Measurements from ENCODE around the gene GYPC. TPM values are rescaled to one million over a fixed set of nuclear protein-coding genes. Genes with fewer than 3 reads are reported as not detected.

Gene GYPC
- polyA plus RNA-seq, 1 experiment, result 236 TPM

- CTCF ChIA-PET, result interaction anchor here (1.4 kb wide), 1 partner anchor 10 kb away, joined by 4 read pairs; no protein-coding TSS in a partner anchor
- no peak for TF ChIP-seq CTCF (IDR thresholded peaks at IDR 0.05; ENCODE audit: insufficient read depth, low read depth, low read length)
- POLR2A ChIA-PET, result no interaction called here
- no peak for DNase-seq (ENCODE audit: low read depth)
- Histone ChIP-seq H3K27me3 (ENCODE audit: control insufficient read depth, insufficient read depth, low read length) (no peaks in the 10 kb centered on the region), H3K4me3 (ENCODE audit: low read depth, low read length) (no peak overlapping the region), H3K36me3 (ENCODE audit: control insufficient read depth, insufficient read depth, low read length) (peaks cover 22% of the 10 kb centered on the region)
Observed at GRCh38 chr2:126698376-126698775, 42.4 kb downstream of the GYPC start.

GRCh38 chr2:126699018-126699417 is 43.1 kb downstream of the GYPC start:
- H3K36me3 ChIP-seq (ENCODE audit: control insufficient read depth, insufficient read depth, low read length), result peaks cover 17% of the 10 kb centered on the region
- ChIA-PET CTCF (interaction anchor here (0.7 to 1.4 kb wide), 2 partner anchors 9 to 423 kb away, joined by 3 to 4 read pairs; no protein-coding TSS in a partner anchor), POLR2A (no interaction called here)
- H3K27me3 ChIP-seq (ENCODE audit: control insufficient read depth, insufficient read depth, low read length), result no peaks in the 10 kb centered on the region
- no peak overlapping the region for H3K4me3 ChIP-seq (ENCODE audit: low read depth, low read length)
- no peak for TF ChIP-seq CTCF (IDR thresholded peaks at IDR 0.05; ENCODE audit: insufficient read depth, low read depth, low read length)
- DNase-seq (ENCODE audit: low read depth), result no peak

GRCh38 chr2:126699716-126700581 is 44.0 kb downstream of the GYPC start:
- Histone ChIP-seq H3K4me3 (ENCODE audit: low read depth, low read length) (no peak overlapping the region), H3K36me3 (ENCODE audit: control insufficient read depth, insufficient read depth, low read length) (peaks cover 12% of the 10 kb centered on the region), H3K27me3 (ENCODE audit: control insufficient read depth, insufficient read depth, low read length) (no peaks in the 10 kb centered on the region)
- ChIA-PET POLR2A (no interaction called here), CTCF (no interaction called here)
- TF ChIP-seq CTCF (IDR thresholded peaks at IDR 0.05; ENCODE audit: insufficient read depth, low read depth, low read length), result no peak
- no peak for DNase-seq (ENCODE audit: low read depth)

- POLR2A ChIA-PET, result no interaction called here
- H3K27me3 ChIP-seq (ENCODE audit: control insufficient read depth, insufficient read depth, low read length), result no peaks in the 10 kb centered on the region
- CTCF ChIA-PET, result no interaction called here
Observed at GRCh38 chr2:126700677-126701076, 44.7 kb downstream of the GYPC start.

GRCh38 chr2:126703311-126703710 is 47.4 kb downstream of the GYPC start:
- CTCF ChIA-PET, result no interaction called here
- DNase-seq (ENCODE audit: low read depth), result no peak

More at GRCh38 chr2:126700677-126701076, 44.7 kb downstream of the GYPC start:
- Histone ChIP-seq H3K4me3 (ENCODE audit: low read depth, low read length) (no peak overlapping the region), H3K36me3 (ENCODE audit: control insufficient read depth, insufficient read depth, low read length) (peaks cover 10% of the 10 kb centered on the region)
- no peak for TF ChIP-seq CTCF (IDR thresholded peaks at IDR 0.05; ENCODE audit: insufficient read depth, low read depth, low read length)
- no peak for DNase-seq (ENCODE audit: low read depth)

More at GRCh38 chr2:126703311-126703710, 47.4 kb downstream of the GYPC start:
- Histone ChIP-seq H3K4me3 (ENCODE audit: low read depth, low read length) (no peak overlapping the region), H3K27me3 (ENCODE audit: control insufficient read depth, insufficient read depth, low read length) (no peaks in the 10 kb centered on the region), H3K36me3 (ENCODE audit: control insufficient read depth, insufficient read depth, low read length) (no peaks in the 10 kb centered on the region)
- POLR2A ChIA-PET, result no interaction called here
- no peak for TF ChIP-seq CTCF (IDR thresholded peaks at IDR 0.05; ENCODE audit: insufficient read depth, low read depth, low read length)
